Measurements from ENCODE around the gene FNDC3B.

GRCh38 chr3:172144601-172145000, 105.2 kb downstream of the FNDC3B start:
- TF ChIP-seq, protein P1, sequence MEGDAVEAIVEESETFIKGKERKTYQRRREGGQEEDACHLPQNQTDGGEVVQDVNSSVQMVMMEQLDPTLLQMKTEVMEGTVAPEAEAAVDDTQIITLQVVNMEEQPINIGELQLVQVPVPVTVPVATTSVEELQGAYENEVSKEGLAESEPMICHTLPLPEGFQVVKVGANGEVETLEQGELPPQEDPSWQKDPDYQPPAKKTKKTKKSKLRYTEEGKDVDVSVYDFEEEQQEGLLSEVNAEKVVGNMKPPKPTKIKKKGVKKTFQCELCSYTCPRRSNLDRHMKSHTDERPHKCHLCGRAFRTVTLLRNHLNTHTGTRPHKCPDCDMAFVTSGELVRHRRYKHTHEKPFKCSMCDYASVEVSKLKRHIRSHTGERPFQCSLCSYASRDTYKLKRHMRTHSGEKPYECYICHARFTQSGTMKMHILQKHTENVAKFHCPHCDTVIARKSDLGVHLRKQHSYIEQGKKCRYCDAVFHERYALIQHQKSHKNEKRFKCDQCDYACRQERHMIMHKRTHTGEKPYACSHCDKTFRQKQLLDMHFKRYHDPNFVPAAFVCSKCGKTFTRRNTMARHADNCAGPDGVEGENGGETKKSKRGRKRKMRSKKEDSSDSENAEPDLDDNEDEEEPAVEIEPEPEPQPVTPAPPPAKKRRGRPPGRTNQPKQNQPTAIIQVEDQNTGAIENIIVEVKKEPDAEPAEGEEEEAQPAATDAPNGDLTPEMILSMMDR (conservative IDR thresholded peaks at IDR 0.05; ENCODE audit: low read depth, low read length) = no peak
- TF ChIP-seq EZH2 (IDR thresholded peaks at IDR 0.05; ENCODE audit: low read length, unreplicated experiment) = no peak
